Nephron progenitor cell (in vitro differentiated cells): ENCODE results near the gene MAG.

Experiments
- DNase-seq: peaks from one replicate; pipeline ENCODE4 v3.0.0; 2021
- H3K27ac Mint-ChIP-seq: 2 replicates; pipeline ENCODE4 v1.8.0; 2021; ENCODE audit warnings: mild to moderate bottlenecking, moderate library complexity, mixed read lengths
- H3K27me3 Mint-ChIP-seq: 2 replicates; pipeline ENCODE4 v1.8.0; 2021; ENCODE audit warnings: mild to moderate bottlenecking, low read depth, mixed read lengths; ENCODE audit not compliant: poor library complexity
- H3K36me3 Mint-ChIP-seq: 2 replicates; pipeline ENCODE4 v1.8.0; 2021; ENCODE audit warnings: low read depth, mixed read lengths
- H3K4me1 Mint-ChIP-seq: 2 replicates; pipeline ENCODE4 v1.8.0; 2021; ENCODE audit warnings: mixed read lengths
- H3K4me3 Mint-ChIP-seq: 2 replicates; pipeline ENCODE4 v1.8.0; 2021; ENCODE audit warnings: mild to moderate bottlenecking, moderate library complexity, mixed read lengths
- H3K9me3 Mint-ChIP-seq: 2 replicates; pipeline ENCODE4 v1.8.0; 2021; ENCODE audit warnings: mild to moderate bottlenecking, moderate library complexity, mixed read lengths
- TF ChIP-seq, protein P1 (sequence below): fragments of 200-600 bp; sonication (generic); IDR thresholded peaks from 2 replicates; pipeline ENCODE4 v1.5.0; 2021; ENCODE audit warnings: antibody characterized with exemption

The MAG gene

GRCh38 chr19:35295792-35296462, 4.0 kb downstream of the MAG start:
- TF ChIP-seq, protein P1, sequence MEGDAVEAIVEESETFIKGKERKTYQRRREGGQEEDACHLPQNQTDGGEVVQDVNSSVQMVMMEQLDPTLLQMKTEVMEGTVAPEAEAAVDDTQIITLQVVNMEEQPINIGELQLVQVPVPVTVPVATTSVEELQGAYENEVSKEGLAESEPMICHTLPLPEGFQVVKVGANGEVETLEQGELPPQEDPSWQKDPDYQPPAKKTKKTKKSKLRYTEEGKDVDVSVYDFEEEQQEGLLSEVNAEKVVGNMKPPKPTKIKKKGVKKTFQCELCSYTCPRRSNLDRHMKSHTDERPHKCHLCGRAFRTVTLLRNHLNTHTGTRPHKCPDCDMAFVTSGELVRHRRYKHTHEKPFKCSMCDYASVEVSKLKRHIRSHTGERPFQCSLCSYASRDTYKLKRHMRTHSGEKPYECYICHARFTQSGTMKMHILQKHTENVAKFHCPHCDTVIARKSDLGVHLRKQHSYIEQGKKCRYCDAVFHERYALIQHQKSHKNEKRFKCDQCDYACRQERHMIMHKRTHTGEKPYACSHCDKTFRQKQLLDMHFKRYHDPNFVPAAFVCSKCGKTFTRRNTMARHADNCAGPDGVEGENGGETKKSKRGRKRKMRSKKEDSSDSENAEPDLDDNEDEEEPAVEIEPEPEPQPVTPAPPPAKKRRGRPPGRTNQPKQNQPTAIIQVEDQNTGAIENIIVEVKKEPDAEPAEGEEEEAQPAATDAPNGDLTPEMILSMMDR: no peak
- no peak for DNase-seq
- H3K27ac Mint-ChIP-seq: no peak overlapping the region
- H3K27me3 Mint-ChIP-seq: peaks cover 11% of the 10 kb centered on the region
- no peak overlapping the region for H3K4me3 Mint-ChIP-seq
- H3K9me3 Mint-ChIP-seq: no peaks in the 10 kb centered on the region
- no peaks in the 10 kb centered on the region for H3K36me3 Mint-ChIP-seq
- H3K4me1 Mint-ChIP-seq: peaks cover 7% of the 10 kb centered on the region

DNA sequence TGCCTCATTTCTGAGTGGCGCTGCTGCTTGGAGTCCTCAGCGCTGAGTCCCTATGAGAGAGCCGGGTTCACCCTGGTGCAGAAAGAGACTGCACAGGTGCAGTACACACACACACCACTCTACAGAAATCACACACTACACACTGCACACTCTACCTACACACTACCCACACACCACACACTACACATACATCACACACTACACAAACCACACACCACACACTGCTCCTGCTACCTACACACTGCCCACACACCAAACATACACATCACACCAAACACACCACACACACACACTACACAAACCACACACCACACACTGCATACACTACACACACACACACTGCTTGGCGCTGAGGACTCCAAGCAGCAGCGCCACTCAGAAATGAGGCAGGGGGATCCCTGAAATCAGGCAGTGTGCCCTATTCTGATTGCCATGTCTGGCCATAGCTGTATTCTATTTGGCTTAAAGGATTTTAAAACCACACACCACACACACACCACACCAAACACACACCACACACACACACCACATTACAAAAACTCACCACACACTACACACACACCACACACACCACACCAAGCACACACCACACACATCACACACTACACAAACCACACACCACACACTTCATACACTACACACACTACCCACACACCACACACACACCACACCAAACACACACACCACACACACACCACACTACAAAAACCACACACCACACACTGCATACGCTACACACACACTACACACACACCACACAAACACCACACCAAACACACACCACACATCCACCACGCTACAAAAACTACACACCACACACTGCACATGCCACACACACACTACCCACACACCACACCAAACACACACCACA, 4.9 kb downstream of the MAG start:
- no peak for DNase-seq
- no peak overlapping the region for H3K4me3 Mint-ChIP-seq
- peaks cover 7% of the 10 kb centered on the region for H3K4me1 Mint-ChIP-seq
- TF ChIP-seq, protein P1: no peak
- H3K9me3 Mint-ChIP-seq: no peaks in the 10 kb centered on the region
- H3K36me3 Mint-ChIP-seq: no peaks in the 10 kb centered on the region
- H3K27me3 Mint-ChIP-seq: peaks cover 11% of the 10 kb centered on the region
- H3K27ac Mint-ChIP-seq: no peak overlapping the region

DNA sequence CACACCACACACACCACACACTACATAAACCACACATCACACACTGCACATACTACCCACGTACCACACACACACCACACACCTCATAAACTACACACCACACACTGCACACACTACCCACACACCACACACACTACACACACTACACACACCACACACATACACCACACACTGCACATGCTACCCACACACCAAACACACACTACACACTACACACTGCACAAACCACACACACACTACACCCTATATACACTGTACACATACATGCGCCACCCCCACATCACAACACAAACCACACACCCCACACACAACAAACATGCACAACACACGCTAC, 5.5 kb downstream of the MAG start:
- no peaks in the 10 kb centered on the region for H3K9me3 Mint-ChIP-seq
- DNase-seq: no peak
- H3K4me3 Mint-ChIP-seq: no peak overlapping the region
- H3K36me3 Mint-ChIP-seq: no peaks in the 10 kb centered on the region
- H3K27ac Mint-ChIP-seq: no peak overlapping the region
- peaks cover 7% of the 10 kb centered on the region for H3K4me1 Mint-ChIP-seq
- TF ChIP-seq, protein P1: no peak
- peaks cover 11% of the 10 kb centered on the region for H3K27me3 Mint-ChIP-seq

DNA sequence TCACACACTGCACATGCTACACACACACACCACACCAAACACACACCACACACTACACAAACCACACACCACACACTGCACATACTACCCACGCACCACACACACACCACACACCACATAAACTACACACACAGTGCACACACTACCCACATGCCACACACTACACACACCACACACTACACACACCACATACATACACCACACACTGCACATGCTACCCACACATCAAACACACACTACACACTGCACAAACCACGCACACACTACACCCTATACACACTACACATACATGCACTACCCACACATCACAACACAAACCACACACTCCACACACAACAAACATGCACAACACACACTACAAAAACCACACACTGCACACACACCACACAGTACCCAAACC, 6.0 kb downstream of the MAG start:
- Mint-ChIP-seq H3K36me3 (no peaks in the 10 kb centered on the region), H3K27ac (no peak overlapping the region), H3K4me1 (peaks cover 7% of the 10 kb centered on the region), H3K27me3 (peaks cover 8% of the 10 kb centered on the region), H3K9me3 (no peaks in the 10 kb centered on the region), H3K4me3 (no peak overlapping the region)
- TF ChIP-seq, protein P1: no peak
- no peak for DNase-seq

- H3K27ac Mint-ChIP-seq: no peak overlapping the region
- H3K4me1 Mint-ChIP-seq: peaks cover 7% of the 10 kb centered on the region
- peaks cover 7% of the 10 kb centered on the region for H3K27me3 Mint-ChIP-seq
- H3K36me3 Mint-ChIP-seq: no peaks in the 10 kb centered on the region
- no peaks in the 10 kb centered on the region for H3K9me3 Mint-ChIP-seq
- no peak overlapping the region for H3K4me3 Mint-ChIP-seq
- TF ChIP-seq, protein P1: no peak
- no peak for DNase-seq
These were observed 6.6 kb downstream of the MAG start for GRCh38 chr19:35298561-35298972.
